Neural progenitor cell (in vitro differentiated cells): ENCODE results near the gene ZNF451. TPM values are rescaled to one million over a fixed set of nuclear protein-coding genes. Genes with fewer than 3 reads are reported as not detected.

Experiments used
- DNase-seq: peaks from one replicate; pipeline ENCODE4 v3.0.0-alpha.2; 2016; ENCODE audit warnings: low spot score
- H2AFZ ChIP-seq: fragments of 200-600 bp; sonication (generic); replicated peaks from 2 replicates; pipeline ENCODE4 v1.6.1; 2016; ENCODE audit warnings: antibody characterized with exemption
- H3F3A ChIP-seq: fragments of 200-600 bp; sonication (generic); 2 replicates; pipeline ENCODE4 v1.6.1; 2016; ENCODE audit warnings: antibody characterized with exemption, low read depth
- H3K27ac ChIP-seq: fragments of 200-600 bp; sonication (generic); 2 replicates; pipeline ENCODE4 v1.5.1; 2016; ENCODE audit warnings: mild to moderate bottlenecking
- H3K27me3 ChIP-seq: fragments of 200-600 bp; sonication (generic); 2 replicates; pipeline ENCODE4 v1.6.1; 2016; ENCODE audit warnings: mild to moderate bottlenecking, moderate library complexity
- H3K36me3 ChIP-seq: fragments of 200-600 bp; sonication (generic); 2 replicates; pipeline ENCODE4 v1.5.1; 2016
- H3K4me1 ChIP-seq: fragments of 200-600 bp; sonication (generic); 2 replicates; pipeline ENCODE4 v1.6.1; 2016; ENCODE audit warnings: mixed run types
- H3K4me2 ChIP-seq: fragments of 200-600 bp; sonication (generic); 2 replicates; pipeline ENCODE4 v1.6.1; 2016
- H3K4me3 ChIP-seq: fragments of 200-600 bp; sonication (generic); 2 replicates; pipeline ENCODE4 v1.5.1; 2016
- H3K79me2 ChIP-seq: fragments of 200-600 bp; sonication (generic); 2 replicates; pipeline ENCODE4 v1.6.1; 2016; ENCODE audit warnings: low read depth
- H3K9ac ChIP-seq: fragments of 200-600 bp; sonication (generic); 2 replicates; pipeline ENCODE4 v1.6.1; 2016
- H3K9me3 ChIP-seq: fragments of 200-600 bp; sonication (generic); 2 replicates; pipeline ENCODE4 v1.5.1; 2016; ENCODE audit warnings: low read depth
- H4K20me1 ChIP-seq: fragments of 200-600 bp; sonication (generic); 2 replicates; pipeline ENCODE4 v1.6.1; 2016; ENCODE audit warnings: low read depth
- H3K27ac Mint-ChIP-seq: 3 replicates; pipeline ENCODE4 v1.8.0; 2021; ENCODE audit warnings: mixed read lengths
- H3K27me3 Mint-ChIP-seq: 2 replicates; pipeline ENCODE4 v1.8.0; 2022; ENCODE audit warnings: low read depth, mild to moderate bottlenecking, inconsistent platforms, moderate library complexity, mixed read lengths; ENCODE audit not compliant: insufficient read depth
- H3K36me3 Mint-ChIP-seq: 3 replicates; pipeline ENCODE4 v1.8.0; 2021; ENCODE audit warnings: mixed read lengths
- H3K4me1 Mint-ChIP-seq: 3 replicates; pipeline ENCODE4 v1.8.0; 2021; ENCODE audit warnings: mixed read lengths
- H3K4me3 Mint-ChIP-seq: 3 replicates; pipeline ENCODE4 v1.8.0; 2021; ENCODE audit warnings: mild to moderate bottlenecking, moderate library complexity, mixed read lengths
- H3K9me3 Mint-ChIP-seq: 3 replicates; pipeline ENCODE4 v1.8.0; 2020; ENCODE audit warnings: mixed read lengths
- EZH2 ChIP-seq: fragments of 200-600 bp; sonication (generic); IDR thresholded peaks from 2 replicates; pipeline ENCODE4 v1.6.1; 2017; ENCODE audit warnings: antibody characterized with exemption, mild to moderate bottlenecking, moderate library complexity
- EZH2phosphoT487 ChIP-seq: fragments of 200-600 bp; sonication (generic); IDR thresholded peaks from 2 replicates; pipeline ENCODE4 v1.6.1; 2017; ENCODE audit warnings: antibody characterized with exemption
- total RNA-seq: library from RNA; depleted of rRNA; stranded (reverse); fragments of >200 nt; gene quantifications from 2 replicates; pipeline ENCODE4 v1.2.3, GENCODE V29; 2015; ENCODE audit warnings: low replicate concordance
- TF ChIP-seq, protein P1 (sequence below): fragments of 200-600 bp; sonication (generic); IDR thresholded peaks from 2 replicates; pipeline ENCODE4 v1.5.1; 2017; ENCODE audit warnings: antibody characterized with exemption, mild to moderate bottlenecking

ZNF451 gene
- total RNA-seq, 1 donor from 2014 or later, result 126 TPM

DNA sequence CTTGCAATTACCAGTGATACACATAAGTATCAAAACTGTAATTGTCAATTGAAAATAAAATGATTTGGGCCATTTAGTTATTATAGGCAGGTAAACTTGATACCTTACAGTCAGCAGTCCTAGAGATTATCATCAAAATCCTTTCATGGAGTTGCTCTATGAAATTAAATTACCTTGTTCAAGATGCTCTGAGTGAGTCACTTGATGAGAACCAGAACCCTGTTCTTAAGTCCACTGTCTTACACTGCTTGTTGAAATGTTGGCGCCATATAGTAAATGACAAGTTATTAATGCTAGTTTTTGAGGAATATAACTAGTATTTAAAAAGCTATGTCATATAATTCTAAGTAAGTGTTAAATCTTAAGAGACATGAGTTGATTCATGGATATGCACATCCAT is 45.0 kb downstream of the ZNF451 start:
- Histone ChIP-seq H3K27me3 (no peaks in the 10 kb centered on the region), H3F3A (no peaks in the 10 kb centered on the region), H3K9ac (no peak overlapping the region), H2AFZ (no peak overlapping the region), H3K27ac (no peak overlapping the region), H4K20me1 (peaks cover 3% of the 10 kb centered on the region), H3K4me3 (no peak overlapping the region), H3K4me1 (no peaks in the 10 kb centered on the region), H3K9me3 (no peaks in the 10 kb centered on the region), H3K4me2 (no peak overlapping the region), H3K36me3 (no peaks in the 10 kb centered on the region), H3K79me2 (peaks cover 3% of the 10 kb centered on the region)
- TF ChIP-seq EZH2, result no peak
- no peak for TF ChIP-seq EZH2phosphoT487
- TF ChIP-seq, protein P1, sequence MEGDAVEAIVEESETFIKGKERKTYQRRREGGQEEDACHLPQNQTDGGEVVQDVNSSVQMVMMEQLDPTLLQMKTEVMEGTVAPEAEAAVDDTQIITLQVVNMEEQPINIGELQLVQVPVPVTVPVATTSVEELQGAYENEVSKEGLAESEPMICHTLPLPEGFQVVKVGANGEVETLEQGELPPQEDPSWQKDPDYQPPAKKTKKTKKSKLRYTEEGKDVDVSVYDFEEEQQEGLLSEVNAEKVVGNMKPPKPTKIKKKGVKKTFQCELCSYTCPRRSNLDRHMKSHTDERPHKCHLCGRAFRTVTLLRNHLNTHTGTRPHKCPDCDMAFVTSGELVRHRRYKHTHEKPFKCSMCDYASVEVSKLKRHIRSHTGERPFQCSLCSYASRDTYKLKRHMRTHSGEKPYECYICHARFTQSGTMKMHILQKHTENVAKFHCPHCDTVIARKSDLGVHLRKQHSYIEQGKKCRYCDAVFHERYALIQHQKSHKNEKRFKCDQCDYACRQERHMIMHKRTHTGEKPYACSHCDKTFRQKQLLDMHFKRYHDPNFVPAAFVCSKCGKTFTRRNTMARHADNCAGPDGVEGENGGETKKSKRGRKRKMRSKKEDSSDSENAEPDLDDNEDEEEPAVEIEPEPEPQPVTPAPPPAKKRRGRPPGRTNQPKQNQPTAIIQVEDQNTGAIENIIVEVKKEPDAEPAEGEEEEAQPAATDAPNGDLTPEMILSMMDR, result no peak
- H3K4me3 Mint-ChIP-seq, result no peak overlapping the region
- no peaks in the 10 kb centered on the region for H3K9me3 Mint-ChIP-seq
- H3K27me3 Mint-ChIP-seq, result no peaks in the 10 kb centered on the region
- H3K4me1 Mint-ChIP-seq, result no peaks in the 10 kb centered on the region
- peaks cover 16% of the 10 kb centered on the region for H3K36me3 Mint-ChIP-seq
- DNase-seq, result no peak
- H3K27ac Mint-ChIP-seq, result no peak overlapping the region

DNA sequence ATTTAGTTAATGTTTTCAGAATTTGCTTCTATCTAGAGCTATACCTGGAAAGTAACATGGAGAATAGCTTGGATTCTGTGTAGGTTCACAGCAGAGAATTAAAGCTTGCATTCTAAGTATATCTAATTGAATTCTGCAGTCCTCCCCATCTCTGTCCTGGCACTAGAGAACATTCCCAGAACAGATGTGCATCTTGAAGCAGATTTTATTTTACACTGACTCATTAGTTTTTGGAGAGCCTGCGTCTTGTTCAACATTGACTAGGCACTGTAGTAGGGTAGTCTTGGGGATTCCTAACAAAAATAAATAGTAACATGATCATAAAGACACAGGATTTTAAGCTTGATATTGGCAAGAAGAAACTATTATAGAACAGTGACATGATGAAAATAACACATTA is 45.9 kb downstream of the ZNF451 start:
- Histone ChIP-seq H3K4me1 (no peaks in the 10 kb centered on the region), H2AFZ (no peak overlapping the region), H3K36me3 (no peaks in the 10 kb centered on the region), H3F3A (no peaks in the 10 kb centered on the region), H3K4me2 (no peak overlapping the region), H4K20me1 (peaks cover 3% of the 10 kb centered on the region), H3K27ac (no peak overlapping the region), H3K9ac (no peak overlapping the region), H3K27me3 (no peaks in the 10 kb centered on the region), H3K9me3 (no peaks in the 10 kb centered on the region), H3K4me3 (no peak overlapping the region), H3K79me2 (no peaks in the 10 kb centered on the region)
- Mint-ChIP-seq H3K27me3 (no peaks in the 10 kb centered on the region), H3K9me3 (no peaks in the 10 kb centered on the region), H3K27ac (no peak overlapping the region), H3K4me3 (no peak overlapping the region), H3K4me1 (no peaks in the 10 kb centered on the region), H3K36me3 (peaks cover 16% of the 10 kb centered on the region)
- no peak for DNase-seq
- TF ChIP-seq EZH2, result no peak
- no peak for TF ChIP-seq EZH2phosphoT487
- TF ChIP-seq, protein P1, result no peak

DNA sequence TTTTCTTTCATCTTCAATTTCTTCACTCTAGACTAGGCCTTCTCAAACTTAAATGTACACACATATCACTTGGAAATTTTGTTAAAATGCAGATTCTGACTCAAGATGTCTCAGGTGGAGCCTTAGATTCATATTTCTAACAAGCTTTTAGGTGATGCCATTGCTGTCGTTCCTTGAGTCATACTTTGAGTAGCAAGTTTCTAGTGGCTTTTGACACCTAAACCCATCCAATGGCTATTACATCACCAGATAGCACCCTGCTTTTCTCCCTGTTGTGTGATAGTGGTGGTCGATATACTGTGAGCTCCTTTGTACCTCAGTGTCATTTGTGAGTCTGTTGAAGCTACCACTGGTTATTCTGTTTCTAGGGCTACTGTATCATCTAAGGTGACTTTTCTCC is 47.4 kb downstream of the ZNF451 start:
- H3F3A ChIP-seq, result no peaks in the 10 kb centered on the region
- no peaks in the 10 kb centered on the region for H3K27me3 Mint-ChIP-seq
- H3K9me3 Mint-ChIP-seq, result no peaks in the 10 kb centered on the region
- no peak overlapping the region for H3K4me3 ChIP-seq
- no peak overlapping the region for H3K4me3 Mint-ChIP-seq
- H3K9ac ChIP-seq, result no peak overlapping the region
- no peak overlapping the region for H3K27ac ChIP-seq
- no peaks in the 10 kb centered on the region for H3K9me3 ChIP-seq
- H3K4me1 Mint-ChIP-seq, result no peaks in the 10 kb centered on the region
- no peaks in the 10 kb centered on the region for H3K4me1 ChIP-seq
- H3K79me2 ChIP-seq, result no peaks in the 10 kb centered on the region
- H3K36me3 ChIP-seq, result peaks cover under 1% of the 10 kb centered on the region
- H3K27ac Mint-ChIP-seq, result no peak overlapping the region
- no peak overlapping the region for H3K4me2 ChIP-seq
- no peak overlapping the region for H2AFZ ChIP-seq
- DNase-seq, result no peak
- no peak for TF ChIP-seq EZH2
- TF ChIP-seq, protein P1, result no peak
- TF ChIP-seq EZH2phosphoT487, result no peak
- H3K36me3 Mint-ChIP-seq, result peaks cover 22% of the 10 kb centered on the region
- no peaks in the 10 kb centered on the region for H3K27me3 ChIP-seq
- H4K20me1 ChIP-seq, result no peaks in the 10 kb centered on the region

DNA sequence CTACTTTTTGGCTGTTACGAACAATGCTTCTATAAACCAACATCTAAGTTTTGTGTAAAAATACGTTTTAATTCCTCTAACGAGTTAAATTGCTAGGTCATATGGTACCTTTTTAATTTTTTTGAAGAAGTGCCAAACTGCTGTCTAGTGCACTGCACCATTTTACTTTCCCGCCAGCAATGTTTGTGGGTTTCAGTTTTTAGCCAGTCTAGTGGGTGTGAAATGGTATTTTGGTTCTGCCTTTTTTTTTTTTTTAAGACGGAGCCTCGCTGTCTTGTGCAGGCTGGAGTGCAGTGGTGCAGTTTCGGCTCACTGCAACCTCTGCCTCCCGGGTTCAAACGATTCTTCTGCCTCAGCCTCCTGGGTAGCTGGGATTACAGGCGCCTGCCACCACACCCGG is 48.0 kb downstream of the ZNF451 start:
- Mint-ChIP-seq H3K27ac (no peak overlapping the region), H3K4me1 (no peaks in the 10 kb centered on the region)
- no peaks in the 10 kb centered on the region for H3K4me1 ChIP-seq

More for the DNA sequence above, 48.0 kb downstream of the ZNF451 start:
- Histone ChIP-seq H3K27ac (no peak overlapping the region), H3F3A (no peaks in the 10 kb centered on the region), H3K36me3 (peaks cover 8% of the 10 kb centered on the region), H3K4me2 (no peak overlapping the region), H3K79me2 (no peaks in the 10 kb centered on the region), H3K9me3 (no peaks in the 10 kb centered on the region), H3K4me3 (no peak overlapping the region), H2AFZ (no peak overlapping the region), H3K27me3 (no peaks in the 10 kb centered on the region), H4K20me1 (no peaks in the 10 kb centered on the region), H3K9ac (no peak overlapping the region)
- no peak for DNase-seq
- TF ChIP-seq, protein P1, result no peak
- TF ChIP-seq EZH2 (no peak), EZH2phosphoT487 (no peak)
- H3K9me3 Mint-ChIP-seq, result no peaks in the 10 kb centered on the region
- no peaks in the 10 kb centered on the region for H3K27me3 Mint-ChIP-seq
- no peak overlapping the region for H3K4me3 Mint-ChIP-seq
- peaks cover 27% of the 10 kb centered on the region for H3K36me3 Mint-ChIP-seq
